HepG2 (cell line): ENCODE measurements around the gene DDIT4. TPM values are rescaled to one million over a fixed set of nuclear protein-coding genes. Genes with fewer than 3 reads are reported as not detected.

Experiments used
- AHR ChIP-seq: IDR thresholded peaks from 2 replicates; pipeline ENCODE4 v1.6.1; 2018; ENCODE audit warnings: missing genetic modification reagents, missing compliant biosample characterization
- FOSL2 ChIP-seq: sonication (generic); formaldehyde crosslinking; IDR thresholded peaks from 2 replicates; pipeline ENCODE4 v1.4.0; 2020; ENCODE audit warnings: missing genetic modification reagents
- KLF13 ChIP-seq: sonication (generic); formaldehyde crosslinking; IDR thresholded peaks from 2 replicates; pipeline ENCODE4 v1.4.0; 2020; ENCODE audit warnings: mild to moderate bottlenecking, missing genetic modification reagents
- MEF2D ChIP-seq: sonication (generic); formaldehyde crosslinking; IDR thresholded peaks from 2 replicates; pipeline ENCODE4 v1.5.1; 2020; ENCODE audit warnings: mild to moderate bottlenecking, missing genetic modification reagents
- MLXIP ChIP-seq: sonication (generic); formaldehyde crosslinking; IDR thresholded peaks from 2 replicates; pipeline ENCODE4 v1.9.0; 2021; ENCODE audit warnings: missing genetic modification reagents, borderline replicate concordance
- PLRG1 ChIP-seq: fragments of 450-650 bp; conservative IDR thresholded peaks from 2 replicates; pipeline ENCODE4 v1.6.1; 2016
- TFAP4 ChIP-seq: sonication (generic); IDR thresholded peaks from 2 replicates; pipeline ENCODE4 v1.6.1; 2016; ENCODE audit warnings: low read depth, borderline replicate concordance
- TFDP1 ChIP-seq: IDR thresholded peaks from 2 replicates; pipeline ENCODE4 v1.6.1; 2016; ENCODE audit warnings: missing compliant biosample characterization, missing genetic modification reagents, borderline replicate concordance
- WIZ ChIP-seq: sonication (generic); formaldehyde crosslinking; IDR thresholded peaks from 2 replicates; pipeline ENCODE4 v1.5.1; 2020; ENCODE audit warnings: mild to moderate bottlenecking, missing genetic modification reagents
- ZNF746 ChIP-seq: sonication (generic); formaldehyde crosslinking; IDR thresholded peaks from 2 replicates; pipeline ENCODE4 v1.8.0; 2022; ENCODE audit warnings: mild to moderate bottlenecking, missing genetic modification reagents
- polyA plus RNA-seq, 8 experiments: library from polyadenylated mRNA; depleted of rRNA in 3 of 8; stranded (reverse) in 7 of 8; unstranded in 1 of 8; fragments of >200 nt; fragmentation: Illumina TruSeq in 4 of 8; extraction: Trizol in 4 of 8; gene quantifications; 2 replicates each; pipeline versions ENCODE4 v1.2.1 to v1.2.3, GENCODE V29; 2011 to 2016; ENCODE audit warnings: low read depth in 4 of 8, missing spikeins in 1 of 8, mixed read lengths in 1 of 8; ENCODE audit not compliant: insufficient read depth in 1 of 8
- total RNA-seq, 5 experiments: library from RNA; depleted of rRNA; stranded (reverse); fragments of >200 nt; fragmentation: Illumina TruSeq; extraction: Trizol; gene quantifications; 2 replicates each; pipeline ENCODE4 v1.2.3, GENCODE V29; 2016; ENCODE audit warnings: low read depth in 1 of 5

The DDIT4 gene
- total and polyA plus RNA-seq, 2 of the 13 experiments (the other 11 are each of a cell fraction or from before 2014, with no cell fraction given) = 35.6 to 40.7 TPM

- TF ChIP-seq MEF2D (CRISPR knock-in tag) = no peak
- no peak for TF ChIP-seq TFDP1 (CRISPR knock-in tag)
- no peak for TF ChIP-seq ZNF746 (CRISPR knock-in tag)
- TF ChIP-seq PLRG1 = no peak
- no peak for TF ChIP-seq MLXIP
- no peak; the same call in 1 of the 2 replicates for TF ChIP-seq TFAP4
- peak; percentile 7; the same call in 1 of the 2 replicates for TF ChIP-seq FOSL2 (CRISPR knock-in tag)
- no peak for TF ChIP-seq WIZ
- no peak for TF ChIP-seq AHR (CRISPR knock-in tag)
- TF ChIP-seq KLF13 = no peak
- TF ChIP-seq, all 625 proteins: peak for 3
These were observed 42.1 kb downstream of the DDIT4 start (continued) for GRCh38 chr10:72315611-72316385.
